HEK293T (cell line): ENCODE results near the gene WDR37.
"Not testable (repeated sequence)": the region's sequence is repeated elsewhere in the genome, so short reads cannot be mapped to it uniquely, and the experiment has no call there.

Experiments used
- CTCF ChIA-PET: fragments of 350-600 bp; formaldehyde crosslinking; extraction: SDS; loops from one replicate; lab custom pipeline; 2021; ENCODE audit warnings: antibody characterized with exemption, inconsistent platforms; lab: Yijun Ruan, JAX
- POLR2A ChIA-PET: fragments of 350-600 bp; formaldehyde crosslinking; extraction: SDS; loops from one replicate; lab custom pipeline; 2020; ENCODE audit warnings: antibody characterized with exemption, inconsistent platforms; lab: Yijun Ruan, JAX
- DNase-seq: peaks from one replicate; pipeline ENCODE4 v3.0.0; 2012; ENCODE audit warnings: mixed read lengths; ENCODE audit errors: extremely low spot score
- ARNT ChIP-seq: fragments of 450-650 bp; IDR thresholded peaks from 2 replicates; pipeline ENCODE4 v1.6.1; 2017; ENCODE audit warnings: mild to moderate bottlenecking
- BHLHE40 ChIP-seq: fragments of 450-650 bp; IDR thresholded peaks from 2 replicates; pipeline ENCODE4 v1.6.1; 2016; ENCODE audit warnings: mild to moderate bottlenecking, moderate library complexity, borderline replicate concordance
- CTBP1 ChIP-seq: fragments of 450-650 bp; IDR thresholded peaks from 2 replicates; pipeline ENCODE4 v1.6.1; 2016; ENCODE audit warnings: borderline replicate concordance
- ELF4 ChIP-seq: fragments of 450-650 bp; IDR thresholded peaks from 2 replicates; pipeline ENCODE4 v1.6.1; 2017; ENCODE audit warnings: antibody characterized with exemption
- FOXA1 ChIP-seq: fragments of 450-650 bp; IDR thresholded peaks from 2 replicates; pipeline ENCODE4 v1.6.1; 2016; ENCODE audit warnings: mild to moderate bottlenecking
- FOXK2 ChIP-seq: fragments of 450-650 bp; IDR thresholded peaks from 2 replicates; pipeline ENCODE4 v1.6.1; 2016; ENCODE audit warnings: mild to moderate bottlenecking
- FOXM1 ChIP-seq: fragments of 450-650 bp; IDR thresholded peaks from 2 replicates; pipeline ENCODE4 v1.6.1; 2017; ENCODE audit warnings: mild to moderate bottlenecking, borderline replicate concordance
- HDGF ChIP-seq: fragments of 450-650 bp; IDR thresholded peaks from 2 replicates; pipeline ENCODE4 v1.6.1; 2017; ENCODE audit warnings: antibody characterized with exemption, borderline replicate concordance
- L3MBTL2 ChIP-seq: fragments of 450-650 bp; conservative IDR thresholded peaks from 2 replicates; pipeline ENCODE4 v1.6.1; 2016; ENCODE audit warnings: mild to moderate bottlenecking
- LEF1 ChIP-seq: fragments of 450-650 bp; IDR thresholded peaks from 2 replicates; pipeline ENCODE4 v1.6.1; 2017; ENCODE audit warnings: mild to moderate bottlenecking, borderline replicate concordance
- NFRKB ChIP-seq: fragments of 450-650 bp; IDR thresholded peaks from 2 replicates; pipeline ENCODE4 v1.6.1; 2016; ENCODE audit warnings: mild to moderate bottlenecking, moderate library complexity
- PKNOX1 ChIP-seq: fragments of 450-650 bp; IDR thresholded peaks from 2 replicates; pipeline ENCODE4 v1.6.1; 2016
- SP1 ChIP-seq: fragments of 450-650 bp; IDR thresholded peaks from 2 replicates; pipeline ENCODE4 v1.6.1; 2017
- SUZ12 ChIP-seq: fragments of 450-650 bp; IDR thresholded peaks from 2 replicates; pipeline ENCODE4 v1.6.1; 2016; ENCODE audit warnings: mild to moderate bottlenecking
- TARDBP ChIP-seq: fragments of 450-650 bp; IDR thresholded peaks from 2 replicates; pipeline ENCODE4 v1.6.1; 2016
- ZNF384 ChIP-seq: fragments of 450-650 bp; IDR thresholded peaks from 2 replicates; pipeline ENCODE4 v1.6.1; 2016

The WDR37 gene

GRCh38 chr10:1061930-1062774 is 6.0 kb downstream of the WDR37 start:
- CTCF ChIA-PET, result interaction anchor here (0.7 kb wide), 1 partner anchor 108 kb away, joined by 3 read pairs; no protein-coding TSS in a partner anchor
- no peak for DNase-seq
- TF ChIP-seq NFRKB (no peak), LEF1 (no peak)
- POLR2A ChIA-PET, result interaction anchor here (1.2 kb wide), 1 partner anchor 13 kb away, joined by 3 read pairs; the partner anchor contains the start of gene IDI1

GRCh38 chr10:1063232-1063865 is 7.2 kb downstream of the WDR37 start:
- CTCF ChIA-PET, result no interaction called here
- DNase-seq, result no peak
- POLR2A ChIA-PET, result no interaction called here
- TF ChIP-seq TARDBP, result no peak
- TF ChIP-seq LEF1, result no peak
- no peak for TF ChIP-seq PKNOX1
- TF ChIP-seq L3MBTL2, result no peak
- TF ChIP-seq SUZ12, result no peak
- no peak for TF ChIP-seq ARNT
- no peak for TF ChIP-seq HDGF
- TF ChIP-seq ZNF384, result no peak
- TF ChIP-seq ELF4, result no peak
- TF ChIP-seq CTBP1, result no peak
- TF ChIP-seq FOXA1, result no peak
- no peak for TF ChIP-seq FOXM1
- TF ChIP-seq FOXK2, result no peak
- TF ChIP-seq NFRKB, result no peak
- no peak for TF ChIP-seq BHLHE40
- TF ChIP-seq SP1, result no peak

GRCh38 chr10:1064964-1065247 is 8.7 kb downstream of the WDR37 start:
- DNase-seq, result no peak
- TF ChIP-seq SP1 (no peak), FOXM1 (no peak), ELF4 (no peak), CTBP1 (no peak), SUZ12 (no peak), FOXA1 (no peak), HDGF (no peak), LEF1 (no peak), BHLHE40 (no peak), L3MBTL2 (no peak), ARNT (no peak), NFRKB (no peak), TARDBP (no peak), ZNF384 (no peak)
- CTCF ChIA-PET, result interaction anchor here (0.6 to 0.7 kb wide), 2 partner anchors 15 to 27 kb away, joined by 3 read pairs; no protein-coding TSS in a partner anchor
- POLR2A ChIA-PET, result no interaction called here

GRCh38 chr10:1066734-1067133 is 10.5 kb downstream of the WDR37 start:
- CTCF ChIA-PET, POLR2A ChIA-PET, DNase-seq: not testable (repeated sequence)

- CTCF ChIA-PET, result no interaction called here
- DNase-seq, result no peak
- TF ChIP-seq ARNT (no peak), CTBP1 (no peak), NFRKB (no peak), TARDBP (no peak), HDGF (no peak), ELF4 (no peak), L3MBTL2 (no peak), PKNOX1 (no peak), LEF1 (no peak), FOXM1 (no peak), FOXK2 (no peak), FOXA1 (no peak), SP1 (no peak), SUZ12 (no peak), BHLHE40 (no peak), ZNF384 (no peak)
- POLR2A ChIA-PET, result no interaction called here
Observed at GRCh38 chr10:1068380-1069361, 12.5 kb downstream of the WDR37 start.

- TF ChIP-seq FOXM1 (no peak), SUZ12 (no peak), HDGF (no peak), ZNF384 (no peak), NFRKB (no peak), L3MBTL2 (no peak), CTBP1 (no peak), BHLHE40 (no peak), SP1 (no peak), LEF1 (no peak), FOXA1 (no peak), TARDBP (no peak), ELF4 (no peak)
- ChIA-PET CTCF (no interaction called here), POLR2A (no interaction called here)
- no peak for DNase-seq
Observed at GRCh38 chr10:1070919-1071318, 14.7 kb downstream of the WDR37 start.
